Neural progenitor cell (in vitro differentiated cells): ENCODE data around the gene SIRPB1. TPM values are rescaled to one million over a fixed set of nuclear protein-coding genes. Genes with fewer than 3 reads are reported as not detected.

Experiments
- DNase-seq: peaks from one replicate; pipeline ENCODE4 v3.0.0-alpha.2; 2016; ENCODE audit warnings: low spot score
- H2AFZ ChIP-seq: fragments of 200-600 bp; sonication (generic); replicated peaks from 2 replicates; pipeline ENCODE4 v1.6.1; 2016; ENCODE audit warnings: antibody characterized with exemption
- H3F3A ChIP-seq: fragments of 200-600 bp; sonication (generic); 2 replicates; pipeline ENCODE4 v1.6.1; 2016; ENCODE audit warnings: antibody characterized with exemption, low read depth
- H3K27ac ChIP-seq: fragments of 200-600 bp; sonication (generic); 2 replicates; pipeline ENCODE4 v1.5.1; 2016; ENCODE audit warnings: mild to moderate bottlenecking
- H3K27me3 ChIP-seq: fragments of 200-600 bp; sonication (generic); 2 replicates; pipeline ENCODE4 v1.6.1; 2016; ENCODE audit warnings: mild to moderate bottlenecking, moderate library complexity
- H3K36me3 ChIP-seq: fragments of 200-600 bp; sonication (generic); 2 replicates; pipeline ENCODE4 v1.5.1; 2016
- H3K4me1 ChIP-seq: fragments of 200-600 bp; sonication (generic); 2 replicates; pipeline ENCODE4 v1.6.1; 2016; ENCODE audit warnings: mixed run types
- H3K4me2 ChIP-seq: fragments of 200-600 bp; sonication (generic); 2 replicates; pipeline ENCODE4 v1.6.1; 2016
- H3K4me3 ChIP-seq: fragments of 200-600 bp; sonication (generic); 2 replicates; pipeline ENCODE4 v1.5.1; 2016
- H3K79me2 ChIP-seq: fragments of 200-600 bp; sonication (generic); 2 replicates; pipeline ENCODE4 v1.6.1; 2016; ENCODE audit warnings: low read depth
- H3K9ac ChIP-seq: fragments of 200-600 bp; sonication (generic); 2 replicates; pipeline ENCODE4 v1.6.1; 2016
- H3K9me3 ChIP-seq: fragments of 200-600 bp; sonication (generic); 2 replicates; pipeline ENCODE4 v1.5.1; 2016; ENCODE audit warnings: low read depth
- H4K20me1 ChIP-seq: fragments of 200-600 bp; sonication (generic); 2 replicates; pipeline ENCODE4 v1.6.1; 2016; ENCODE audit warnings: low read depth
- H3K27ac Mint-ChIP-seq: 3 replicates; pipeline ENCODE4 v1.8.0; 2021; ENCODE audit warnings: mixed read lengths
- H3K27me3 Mint-ChIP-seq: 2 replicates; pipeline ENCODE4 v1.8.0; 2022; ENCODE audit warnings: low read depth, mild to moderate bottlenecking, inconsistent platforms, moderate library complexity, mixed read lengths; ENCODE audit not compliant: insufficient read depth
- H3K36me3 Mint-ChIP-seq: 3 replicates; pipeline ENCODE4 v1.8.0; 2021; ENCODE audit warnings: mixed read lengths
- H3K4me1 Mint-ChIP-seq: 3 replicates; pipeline ENCODE4 v1.8.0; 2021; ENCODE audit warnings: mixed read lengths
- H3K4me3 Mint-ChIP-seq: 3 replicates; pipeline ENCODE4 v1.8.0; 2021; ENCODE audit warnings: mild to moderate bottlenecking, moderate library complexity, mixed read lengths
- H3K9me3 Mint-ChIP-seq: 3 replicates; pipeline ENCODE4 v1.8.0; 2020; ENCODE audit warnings: mixed read lengths
- EZH2 ChIP-seq: fragments of 200-600 bp; sonication (generic); IDR thresholded peaks from 2 replicates; pipeline ENCODE4 v1.6.1; 2017; ENCODE audit warnings: antibody characterized with exemption, mild to moderate bottlenecking, moderate library complexity
- EZH2phosphoT487 ChIP-seq: fragments of 200-600 bp; sonication (generic); IDR thresholded peaks from 2 replicates; pipeline ENCODE4 v1.6.1; 2017; ENCODE audit warnings: antibody characterized with exemption
- total RNA-seq: library from RNA; depleted of rRNA; stranded (reverse); fragments of >200 nt; gene quantifications from 2 replicates; pipeline ENCODE4 v1.2.3, GENCODE V29; 2015; ENCODE audit warnings: low replicate concordance
- TF ChIP-seq, protein P1 (sequence below): fragments of 200-600 bp; sonication (generic); IDR thresholded peaks from 2 replicates; pipeline ENCODE4 v1.5.1; 2017; ENCODE audit warnings: antibody characterized with exemption, mild to moderate bottlenecking

The SIRPB1 gene
- total RNA-seq, 1 donor from 2014 or later = not detected

DNA sequence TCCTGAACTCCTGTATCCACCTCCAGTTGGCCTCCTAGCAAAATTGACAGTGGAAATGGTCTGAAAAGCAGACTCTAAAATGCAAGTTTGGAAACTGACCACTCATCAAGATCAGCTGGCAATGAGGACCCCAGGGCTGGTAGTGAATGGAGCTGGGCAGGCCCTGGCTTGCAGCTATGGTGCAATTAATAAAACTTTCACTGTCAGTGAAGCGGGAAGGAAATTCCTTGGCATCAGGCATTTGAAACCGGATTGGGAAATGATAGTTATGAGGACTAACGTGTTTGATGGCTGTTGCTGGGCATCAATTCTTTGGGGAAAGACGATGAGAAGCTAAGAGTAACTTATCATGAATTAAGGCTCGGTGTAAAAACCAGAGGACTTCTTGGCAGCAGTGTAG, 19.1 kb downstream of the SIRPB1 start:
- H3K4me3 Mint-ChIP-seq = no peak overlapping the region
- H4K20me1 ChIP-seq = no peaks in the 10 kb centered on the region
- H3K27ac ChIP-seq = no peak overlapping the region
- H3K27me3 Mint-ChIP-seq = no peaks in the 10 kb centered on the region
- H2AFZ ChIP-seq = no peak overlapping the region
- no peaks in the 10 kb centered on the region for H3K4me1 Mint-ChIP-seq
- no peaks in the 10 kb centered on the region for H3K36me3 ChIP-seq
- H3F3A ChIP-seq = no peaks in the 10 kb centered on the region
- no peaks in the 10 kb centered on the region for H3K9me3 ChIP-seq
- no peak for DNase-seq
- TF ChIP-seq EZH2 (no peak), EZH2phosphoT487 (no peak)
- TF ChIP-seq, protein P1, sequence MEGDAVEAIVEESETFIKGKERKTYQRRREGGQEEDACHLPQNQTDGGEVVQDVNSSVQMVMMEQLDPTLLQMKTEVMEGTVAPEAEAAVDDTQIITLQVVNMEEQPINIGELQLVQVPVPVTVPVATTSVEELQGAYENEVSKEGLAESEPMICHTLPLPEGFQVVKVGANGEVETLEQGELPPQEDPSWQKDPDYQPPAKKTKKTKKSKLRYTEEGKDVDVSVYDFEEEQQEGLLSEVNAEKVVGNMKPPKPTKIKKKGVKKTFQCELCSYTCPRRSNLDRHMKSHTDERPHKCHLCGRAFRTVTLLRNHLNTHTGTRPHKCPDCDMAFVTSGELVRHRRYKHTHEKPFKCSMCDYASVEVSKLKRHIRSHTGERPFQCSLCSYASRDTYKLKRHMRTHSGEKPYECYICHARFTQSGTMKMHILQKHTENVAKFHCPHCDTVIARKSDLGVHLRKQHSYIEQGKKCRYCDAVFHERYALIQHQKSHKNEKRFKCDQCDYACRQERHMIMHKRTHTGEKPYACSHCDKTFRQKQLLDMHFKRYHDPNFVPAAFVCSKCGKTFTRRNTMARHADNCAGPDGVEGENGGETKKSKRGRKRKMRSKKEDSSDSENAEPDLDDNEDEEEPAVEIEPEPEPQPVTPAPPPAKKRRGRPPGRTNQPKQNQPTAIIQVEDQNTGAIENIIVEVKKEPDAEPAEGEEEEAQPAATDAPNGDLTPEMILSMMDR = no peak
- no peak overlapping the region for H3K9ac ChIP-seq
- no peaks in the 10 kb centered on the region for H3K36me3 Mint-ChIP-seq
- no peaks in the 10 kb centered on the region for H3K4me1 ChIP-seq
- no peak overlapping the region for H3K27ac Mint-ChIP-seq
- H3K27me3 ChIP-seq = no peaks in the 10 kb centered on the region
- no peaks in the 10 kb centered on the region for H3K9me3 Mint-ChIP-seq
- H3K4me2 ChIP-seq = no peak overlapping the region
- no peak overlapping the region for H3K4me3 ChIP-seq
- no peaks in the 10 kb centered on the region for H3K79me2 ChIP-seq

DNA sequence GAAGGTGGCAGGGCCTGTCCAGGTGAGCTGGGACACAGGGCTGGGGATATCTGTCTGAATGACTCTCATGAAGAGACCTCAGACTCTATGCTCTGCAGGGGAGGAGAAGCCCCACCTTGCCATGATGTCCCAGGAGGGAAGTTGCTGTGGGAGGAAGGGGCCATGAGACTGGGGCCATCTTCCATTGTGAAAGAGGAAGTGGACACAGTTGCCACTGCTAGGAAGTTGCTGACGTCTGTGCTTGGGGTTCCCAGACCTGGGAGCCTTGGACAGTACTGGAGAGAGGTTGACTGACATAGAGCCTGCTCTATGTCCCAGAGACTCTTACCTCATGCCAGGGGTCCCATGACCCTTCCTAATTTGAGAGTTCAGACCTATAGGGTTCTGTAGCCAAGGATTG, 24.5 kb downstream of the SIRPB1 start:
- Mint-ChIP-seq H3K27me3 (no peaks in the 10 kb centered on the region), H3K4me3 (no peak overlapping the region), H3K9me3 (no peaks in the 10 kb centered on the region)

GRCh38 chr20:1588533-1589460, 31.0 kb downstream of the SIRPB1 start:
- Histone ChIP-seq H3K9me3 (no peaks in the 10 kb centered on the region), H4K20me1 (no peaks in the 10 kb centered on the region), H3K4me3 (no peak overlapping the region), H3K4me1 (no peaks in the 10 kb centered on the region), H3K27me3 (no peaks in the 10 kb centered on the region), H3F3A (no peaks in the 10 kb centered on the region), H3K9ac (no peak overlapping the region), H2AFZ (no peak overlapping the region), H3K79me2 (no peaks in the 10 kb centered on the region), H3K36me3 (no peaks in the 10 kb centered on the region), H3K27ac (no peak overlapping the region), H3K4me2 (no peak overlapping the region)
- Mint-ChIP-seq H3K4me1 (no peaks in the 10 kb centered on the region), H3K9me3 (no peaks in the 10 kb centered on the region), H3K27me3 (no peaks in the 10 kb centered on the region), H3K27ac (no peak overlapping the region), H3K36me3 (no peaks in the 10 kb centered on the region), H3K4me3 (no peak overlapping the region)
- TF ChIP-seq EZH2phosphoT487 (no peak), EZH2 (no peak)
- TF ChIP-seq, protein P1 = no peak
- DNase-seq = no peak

More for the DNA sequence above, 24.5 kb downstream of the SIRPB1 start:
- Histone ChIP-seq H3K4me1 (no peaks in the 10 kb centered on the region), H3K9ac (no peak overlapping the region), H3K27ac (no peak overlapping the region), H3K4me2 (no peak overlapping the region), H3K4me3 (no peak overlapping the region), H2AFZ (no peak overlapping the region), H3F3A (no peaks in the 10 kb centered on the region), H3K79me2 (no peaks in the 10 kb centered on the region), H3K27me3 (no peaks in the 10 kb centered on the region), H4K20me1 (no peaks in the 10 kb centered on the region), H3K9me3 (no peaks in the 10 kb centered on the region), H3K36me3 (no peaks in the 10 kb centered on the region)
- Mint-ChIP-seq H3K27ac (no peak overlapping the region), H3K36me3 (no peaks in the 10 kb centered on the region), H3K4me1 (no peaks in the 10 kb centered on the region)
- TF ChIP-seq EZH2 = no peak
- TF ChIP-seq, protein P1 = no peak
- no peak for TF ChIP-seq EZH2phosphoT487
- DNase-seq = no peak
